ENCODE measurements around the gene MTHFR. TPM values are rescaled to one million over a fixed set of nuclear protein-coding genes. Genes with fewer than 3 reads are reported as not detected.

Gene MTHFR
- total RNA-seq, 2 donors from 2014 or later = 40.1 to 64.3 TPM

- DNase-seq = no peak
- intact Hi-C loops (cut with DNase I) = no loop called here
Observed at GRCh38 chr1:11748294-11749202, 57.2 kb downstream of the MTHFR start.

GRCh38 chr1:11746795-11747487 is 58.8 kb downstream of the MTHFR start:
- ATAC-seq (peak; percentile 56 to 70), DNase-seq (no peak)
- intact Hi-C loops (cut with DNase I) = no loop called here

More at GRCh38 chr1:11748294-11749202, 57.2 kb downstream of the MTHFR start:
- no peak for ATAC-seq

GRCh38 chr1:11746092-11746491 is 59.7 kb downstream of the MTHFR start:
- intact Hi-C loops (cut with DNase I) = no loop called here
- ATAC-seq = no peak
- no peak for DNase-seq

- ATAC-seq (no peak), DNase-seq (no peak)
- intact Hi-C loops (cut with DNase I) = no loop called here
Observed at GRCh38 chr1:11744287-11744686, 61.5 kb downstream of the MTHFR start.

GRCh38 chr1:11741919-11742558 is 63.7 kb downstream of the MTHFR start:
- DNase-seq (no peak), ATAC-seq (no peak)
- intact Hi-C loops (cut with DNase I) = no loop called here

GRCh38 chr1:11741482-11741881 is 64.3 kb downstream of the MTHFR start:
- no peak for ATAC-seq
- DNase-seq = no peak
- intact Hi-C loops (cut with DNase I) = no loop called here

- ATAC-seq = no peak
- intact Hi-C loops (cut with DNase I) = no loop called here
- no peak for DNase-seq
Observed at GRCh38 chr1:11740258-11741192, 65.2 kb downstream of the MTHFR start.

- intact Hi-C loops (cut with DNase I) = loop anchor here in 1 of 2 donors (5.0 kb wide), 1 partner anchor 44 kb away; no protein-coding TSS in a partner anchor
- ATAC-seq (no peak), DNase-seq (no peak)
Observed at GRCh38 chr1:11738783-11739182, 67.0 kb downstream of the MTHFR start.

GRCh38 chr1:11738096-11738495 is 67.7 kb downstream of the MTHFR start:
- ATAC-seq (no peak), DNase-seq (no peak)
- intact Hi-C loops (cut with DNase I) = loop anchor here in 1 of 2 donors (5.0 kb wide), 1 partner anchor 44 kb away; no protein-coding TSS in a partner anchor

GRCh38 chr1:11736746-11737639 is 68.8 kb downstream of the MTHFR start:
- ATAC-seq (peak; percentile 64 to 67), DNase-seq (peak; percentile 79)
- intact Hi-C loops (cut with DNase I) = loop anchor here in 1 of 2 donors (5.0 kb wide), 1 partner anchor 45 kb away; no protein-coding TSS in a partner anchor

- DNase-seq (peak; percentile 99), ATAC-seq (peak; percentile 92 to 93)
- intact Hi-C loops (cut with DNase I) = loop anchor here in 1 of 2 donors (5.0 kb wide), 1 partner anchor 46 kb away; no protein-coding TSS in a partner anchor
Observed at GRCh38 chr1:11735854-11736745, 69.7 kb downstream of the MTHFR start, which contains the start of gene AGTRAP. TSS of gene AGTRAP (plus strand) at chr1:11736136. CDS start at chr1:11736209, 73 bp downstream.

Other genes starting within 250 kb of the MTHFR start
- 1 to 10 TPM; 3.9 to 7.9 TPM for gene FBXO2, start 151.5 kb downstream of the MTHFR start, total RNA-seq
- 10 to 100 TPM; 18.7 to 22.3 TPM for gene FBXO44, start 151.1 kb downstream of the MTHFR start, total RNA-seq
- 1 to 10 TPM; 6.1 to 7.4 TPM for gene FBXO6, start 141.8 kb downstream of the MTHFR start, total RNA-seq
- gene MAD2L2, start 124.8 kb downstream of the MTHFR start, total RNA-seq = 10 to 100 TPM; 20.0 to 24.0 TPM
- under 1 TPM in 1 of 2 donors, not detected in 1; 0.06 TPM for gene DRAXIN, start 114.3 kb downstream of the MTHFR start, total RNA-seq
- 10 to 100 TPM; 25.4 to 25.7 TPM for gene AGTRAP, start 69.8 kb downstream of the MTHFR start, total RNA-seq
- gene C1orf167, start 43.8 kb downstream of the MTHFR start, total RNA-seq = 1 to 10 TPM; 1.2 to 1.3 TPM
- 10 to 100 TPM; 32.1 to 49.0 TPM for gene CLCN6, start 227 bp upstream of the MTHFR start, total RNA-seq
- over 10,000 TPM; 22,081 to 58,150 TPM for gene NPPA, start 41.8 kb upstream of the MTHFR start, total RNA-seq
- gene NPPB, start 53.0 kb upstream of the MTHFR start, total RNA-seq = 1,000 to 10,000 TPM in 1 of 2 donors, 100 to 1,000 TPM in 1; 368 to 4,414 TPM
- gene KIAA2013, start 120.5 kb upstream of the MTHFR start, total RNA-seq = 10 to 100 TPM; 31.2 to 36.2 TPM
- gene PLOD1, start 128.8 kb upstream of the MTHFR start, total RNA-seq = 10 to 100 TPM; 70.3 to 83.7 TPM
- gene MFN2, start 174.5 kb upstream of the MTHFR start, total RNA-seq = 100 to 1,000 TPM; 442 to 451 TPM
- 10 to 100 TPM; 18.3 to 20.3 TPM for gene MIIP, start 213.5 kb upstream of the MTHFR start, total RNA-seq

Measured in left cardiac atrium (tissue), 4 donors.